Suprapubic skin (tissue), 4 donors: ENCODE measurements around the gene PACRG.

ENCODE experiments used
- CTCF ChIP-seq, 2 donors: fragments of 200-600 bp in 1 of 2; fragments of 450-650 bp in 1 of 2; sonication (generic) in 1 of 2; IDR thresholded peaks; one replicate each; pipeline ENCODE4 v1.5.1; 2016 to 2019; ENCODE audit warnings: antibody characterized with exemption in 2 of 2, mild to moderate bottlenecking in 1 of 2, moderate library complexity in 1 of 2
- EP300 ChIP-seq: sonication (generic); formaldehyde crosslinking; IDR thresholded peaks from one replicate; pipeline ENCODE4 v1.6.1; 2017; ENCODE audit warnings: antibody characterized with exemption
- POLR2A ChIP-seq, 2 donors: fragments of 450-650 bp; IDR thresholded peaks; one replicate each; pipeline ENCODE4 v1.6.1; 2017; ENCODE audit warnings: antibody characterized with exemption in 2 of 2, mild to moderate bottlenecking in 2 of 2, moderate library complexity in 2 of 2
- POLR2AphosphoS5 ChIP-seq, 3 donors: sonication (generic); formaldehyde crosslinking; IDR thresholded peaks; one replicate each; pipeline ENCODE4 v1.6.1; 2017; ENCODE audit warnings: antibody characterized with exemption in 3 of 3

- no peak for TF ChIP-seq CTCF (IDR thresholded peaks at IDR 0.05)
- no peak for TF ChIP-seq POLR2A (IDR thresholded peaks at IDR 0.05)
- TF ChIP-seq EP300 = no peak
- no peak for TF ChIP-seq POLR2AphosphoS5 (IDR thresholded peaks at IDR 0.05)
Measured at GRCh38 chr6:162699961-162700360, 27.8 kb upstream of the PACRG start.
